CD4-positive, alpha-beta T cell treated with Interleukin-6 for 4 hours (primary cell): ENCODE data around the gene AZGP1.
A peak's percentile ranks its signal among the peaks of the same experiment; 100 is the strongest.
"Not testable (repeated sequence)": the region's sequence is repeated elsewhere in the genome, so short reads cannot be mapped to it uniquely, and the experiment has no call there.

Source experiments
- DNase-seq: peaks from one replicate; pipeline ENCODE4 v3.0.0-alpha.2; 2020; ENCODE audit warnings: mixed read lengths

AZGP1 gene

GRCh38 chr7:99996755-99997544 is 21.1 kb upstream of the AZGP1 start:
- no peak for DNase-seq

- DNase-seq = no peak
Measured at GRCh38 chr7:99994819-99995218, 19.0 kb upstream of the AZGP1 start.

GRCh38 chr7:99992330-99993038 is 16.7 kb upstream of the AZGP1 start:
- no peak for DNase-seq

- DNase-seq = not testable (repeated sequence)
Measured at GRCh38 chr7:99991543-99991942, 15.7 kb upstream of the AZGP1 start.

- no peak for DNase-seq
Measured at GRCh38 chr7:99990460-99990852, 14.6 kb upstream of the AZGP1 start.

- DNase-seq = no peak
Measured at GRCh38 chr7:99987846-99988245, 12.0 kb upstream of the AZGP1 start.

- DNase-seq = not testable (repeated sequence)
Measured at GRCh38 chr7:99987306-99987705, 11.5 kb upstream of the AZGP1 start.

- no peak for DNase-seq
Measured at GRCh38 chr7:99984593-99984992, 8.8 kb upstream of the AZGP1 start.

GRCh38 chr7:99981066-99981465 is 5.2 kb upstream of the AZGP1 start:
- DNase-seq = not testable (repeated sequence)

GRCh38 chr7:99980448-99980872 is 4.6 kb upstream of the AZGP1 start:
- not testable (repeated sequence) for DNase-seq

GRCh38 chr7:99979814-99980225 is 4.0 kb upstream of the AZGP1 start:
- DNase-seq = peak; percentile 20

- DNase-seq = no peak
Measured at GRCh38 chr7:99976626-99977025, 795 bp upstream of the AZGP1 start.

- no peak for DNase-seq
Measured at GRCh38 chr7:99974681-99975080, 1.1 kb downstream of the AZGP1 start.

- not testable (repeated sequence) for DNase-seq
Measured at GRCh38 chr7:99973817-99974216, 2.0 kb downstream of the AZGP1 start.

GRCh38 chr7:99971242-99971641 is 4.6 kb downstream of the AZGP1 start:
- no peak for DNase-seq

- DNase-seq = not testable (repeated sequence)
Measured at GRCh38 chr7:99969813-99970212, 6.0 kb downstream of the AZGP1 start.

- no peak for DNase-seq
Measured at GRCh38 chr7:99969298-99969697, 6.5 kb downstream of the AZGP1 start.

- no peak for DNase-seq
Measured at GRCh38 chr7:99958564-99959227, 17.1 kb downstream of the AZGP1 start.

- DNase-seq = no peak
Measured at GRCh38 chr7:99955247-99955646, 20.6 kb downstream of the AZGP1 start.

- DNase-seq = not testable (repeated sequence)
Measured at GRCh38 chr7:99954643-99955042, 21.2 kb downstream of the AZGP1 start.

- no peak for DNase-seq
Measured at GRCh38 chr7:99953649-99954048, 22.2 kb downstream of the AZGP1 start.

- not testable (repeated sequence) for DNase-seq
Measured at GRCh38 chr7:99952649-99953048, 23.2 kb downstream of the AZGP1 start.

- DNase-seq = not testable (repeated sequence)
Measured at GRCh38 chr7:99950819-99951218, 25.0 kb downstream of the AZGP1 start.
